Fibroblast of lung (primary cell): Measurements from ENCODE around the gene PLXNA4.

Experiments used
- CTCF ChIP-seq, 2 donors: IDR thresholded peaks in 1 of 2; conservative IDR thresholded peaks in 1 of 2; 1 replicate in 1 of 2; 2 replicates in 1 of 2; pipeline ENCODE4 v1.5.1; 2011 to 2012; ENCODE audit warnings: low read length in 2 of 2, control low read depth in 1 of 2, inconsistent platforms in 1 of 2, low read depth in 1 of 2, mild to moderate bottlenecking in 1 of 2
- EZH2 ChIP-seq: IDR thresholded peaks from 2 replicates; pipeline ENCODE4 v1.5.1; 2012; ENCODE audit warnings: low read length, control low read depth, mild to moderate bottlenecking; ENCODE audit errors: missing control alignments

- TF ChIP-seq CTCF (conservative IDR thresholded peaks at IDR 0.05 in 1 of 2, IDR thresholded peaks at IDR 0.05 in 1 of 2; ENCODE audit: low read depth in 1 of 2, low read length in 2 of 2), result no peak
- no peak for TF ChIP-seq EZH2
These were observed 153.7 kb downstream of the PLXNA4 start for GRCh38 chr7:132422502-132423111.
